Panc1 (cell line): Measurements from ENCODE around the gene TK2.

ENCODE experiments used
- TF ChIP-seq, protein P1 (sequence below): fragments of 450-650 bp; IDR thresholded peaks from 2 replicates; pipeline ENCODE4 v1.5.1; 2017; ENCODE audit warnings: mild to moderate bottlenecking
- TF ChIP-seq, protein P2 (sequence below), 2 experiments: IDR thresholded peaks; 2 replicates each; pipeline ENCODE4 v1.6.1; 2011 to 2012; ENCODE audit warnings: low read depth in 2 of 2, control low read depth in 1 of 2, low read length in 1 of 2, mild to moderate bottlenecking in 1 of 2, moderate library complexity in 1 of 2; ENCODE audit not compliant: insufficient read depth in 1 of 2

DNA sequence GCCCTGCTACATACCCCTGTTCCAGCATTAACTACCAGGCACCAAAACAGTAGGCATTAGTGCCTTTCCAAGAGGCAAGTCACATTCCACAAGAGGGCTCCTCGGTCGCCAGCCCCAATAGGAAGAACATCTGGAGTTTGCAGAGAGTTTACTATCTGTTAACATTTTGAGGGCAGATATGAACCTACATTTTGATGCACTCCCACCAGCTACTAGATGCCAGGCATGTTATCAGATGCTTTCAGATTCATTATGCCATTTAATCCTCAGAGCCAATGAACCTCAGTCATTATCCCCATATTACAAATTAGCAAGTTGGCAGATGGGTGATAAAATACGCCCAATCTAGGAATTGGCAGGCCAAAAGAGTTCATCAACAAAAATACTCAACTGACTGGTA, 25.1 kb upstream of the TK2 start:
- TF ChIP-seq, protein P1, sequence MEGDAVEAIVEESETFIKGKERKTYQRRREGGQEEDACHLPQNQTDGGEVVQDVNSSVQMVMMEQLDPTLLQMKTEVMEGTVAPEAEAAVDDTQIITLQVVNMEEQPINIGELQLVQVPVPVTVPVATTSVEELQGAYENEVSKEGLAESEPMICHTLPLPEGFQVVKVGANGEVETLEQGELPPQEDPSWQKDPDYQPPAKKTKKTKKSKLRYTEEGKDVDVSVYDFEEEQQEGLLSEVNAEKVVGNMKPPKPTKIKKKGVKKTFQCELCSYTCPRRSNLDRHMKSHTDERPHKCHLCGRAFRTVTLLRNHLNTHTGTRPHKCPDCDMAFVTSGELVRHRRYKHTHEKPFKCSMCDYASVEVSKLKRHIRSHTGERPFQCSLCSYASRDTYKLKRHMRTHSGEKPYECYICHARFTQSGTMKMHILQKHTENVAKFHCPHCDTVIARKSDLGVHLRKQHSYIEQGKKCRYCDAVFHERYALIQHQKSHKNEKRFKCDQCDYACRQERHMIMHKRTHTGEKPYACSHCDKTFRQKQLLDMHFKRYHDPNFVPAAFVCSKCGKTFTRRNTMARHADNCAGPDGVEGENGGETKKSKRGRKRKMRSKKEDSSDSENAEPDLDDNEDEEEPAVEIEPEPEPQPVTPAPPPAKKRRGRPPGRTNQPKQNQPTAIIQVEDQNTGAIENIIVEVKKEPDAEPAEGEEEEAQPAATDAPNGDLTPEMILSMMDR: no peak
- TF ChIP-seq, protein P2, sequence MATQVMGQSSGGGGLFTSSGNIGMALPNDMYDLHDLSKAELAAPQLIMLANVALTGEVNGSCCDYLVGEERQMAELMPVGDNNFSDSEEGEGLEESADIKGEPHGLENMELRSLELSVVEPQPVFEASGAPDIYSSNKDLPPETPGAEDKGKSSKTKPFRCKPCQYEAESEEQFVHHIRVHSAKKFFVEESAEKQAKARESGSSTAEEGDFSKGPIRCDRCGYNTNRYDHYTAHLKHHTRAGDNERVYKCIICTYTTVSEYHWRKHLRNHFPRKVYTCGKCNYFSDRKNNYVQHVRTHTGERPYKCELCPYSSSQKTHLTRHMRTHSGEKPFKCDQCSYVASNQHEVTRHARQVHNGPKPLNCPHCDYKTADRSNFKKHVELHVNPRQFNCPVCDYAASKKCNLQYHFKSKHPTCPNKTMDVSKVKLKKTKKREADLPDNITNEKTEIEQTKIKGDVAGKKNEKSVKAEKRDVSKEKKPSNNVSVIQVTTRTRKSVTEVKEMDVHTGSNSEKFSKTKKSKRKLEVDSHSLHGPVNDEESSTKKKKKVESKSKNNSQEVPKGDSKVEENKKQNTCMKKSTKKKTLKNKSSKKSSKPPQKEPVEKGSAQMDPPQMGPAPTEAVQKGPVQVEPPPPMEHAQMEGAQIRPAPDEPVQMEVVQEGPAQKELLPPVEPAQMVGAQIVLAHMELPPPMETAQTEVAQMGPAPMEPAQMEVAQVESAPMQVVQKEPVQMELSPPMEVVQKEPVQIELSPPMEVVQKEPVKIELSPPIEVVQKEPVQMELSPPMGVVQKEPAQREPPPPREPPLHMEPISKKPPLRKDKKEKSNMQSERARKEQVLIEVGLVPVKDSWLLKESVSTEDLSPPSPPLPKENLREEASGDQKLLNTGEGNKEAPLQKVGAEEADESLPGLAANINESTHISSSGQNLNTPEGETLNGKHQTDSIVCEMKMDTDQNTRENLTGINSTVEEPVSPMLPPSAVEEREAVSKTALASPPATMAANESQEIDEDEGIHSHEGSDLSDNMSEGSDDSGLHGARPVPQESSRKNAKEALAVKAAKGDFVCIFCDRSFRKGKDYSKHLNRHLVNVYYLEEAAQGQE (IDR thresholded peaks at IDR 0.05; ENCODE audit: insufficient read depth in 1 of 2, low read depth in 2 of 2, low read length in 1 of 2): no peak
